ENCODE results near the gene INHBA. TPM values are rescaled to one million over a fixed set of nuclear protein-coding genes. Genes with fewer than 3 reads are reported as not detected.
A peak's percentile ranks its signal among the peaks of the same experiment; 100 is the strongest.

The INHBA gene
- total RNA-seq, 1 experiment from 2014 or later, result 0.56 TPM

GRCh38 chr7:41655426-41655825 lies 47.5 kb downstream of the INHBA start:
- no peak for DNase-seq
- Histone ChIP-seq H3K9me3 (no peaks in the 10 kb centered on the region), H3K27me3 (no peaks in the 10 kb centered on the region), H3K36me3 (no peaks in the 10 kb centered on the region), H3K4me3 (no peak overlapping the region)

DNA sequence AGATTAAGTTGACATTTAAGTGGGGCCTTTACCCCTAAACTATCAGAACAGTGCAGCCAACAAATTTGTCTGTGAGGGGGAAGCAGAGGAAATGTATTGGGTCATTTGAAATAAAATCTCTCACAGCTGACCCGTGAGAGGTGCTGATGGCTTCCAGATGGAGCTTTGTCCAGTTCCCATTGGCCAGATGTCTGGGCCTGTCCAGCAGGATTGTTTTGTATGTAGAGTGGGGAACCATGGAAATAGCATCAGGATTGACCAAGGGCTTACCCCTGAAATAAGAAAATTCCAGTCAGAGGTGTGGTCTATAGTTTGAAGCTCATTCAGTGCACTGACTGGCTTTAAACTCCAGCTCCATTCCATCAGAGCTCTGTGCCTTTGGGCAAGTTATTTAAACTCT lies 50.6 kb downstream of the INHBA start:
- Histone ChIP-seq H3K27me3 (no peaks in the 10 kb centered on the region), H3K9me3 (no peaks in the 10 kb centered on the region), H3K36me3 (no peaks in the 10 kb centered on the region), H3K4me3 (no peak overlapping the region)
- DNase-seq, result no peak

DNA sequence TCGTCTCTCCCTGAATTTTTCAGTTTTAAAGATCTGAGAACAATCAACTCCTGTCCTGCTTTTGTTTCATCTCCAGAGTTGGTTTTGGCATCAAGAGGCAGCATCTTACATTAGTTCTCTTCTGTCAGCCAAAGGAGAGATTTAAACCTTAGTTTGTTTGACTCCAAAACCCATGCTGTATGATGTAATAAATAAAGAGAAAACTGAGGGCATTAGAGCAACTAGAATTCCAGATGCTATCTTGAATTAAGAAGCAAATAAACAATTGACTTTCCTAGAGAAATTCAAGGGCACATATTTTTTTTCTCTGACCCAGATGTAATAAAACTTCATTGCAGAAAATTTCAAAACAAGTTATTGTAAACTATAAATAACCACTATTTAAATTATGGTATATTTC lies 54.4 kb downstream of the INHBA start:
- Histone ChIP-seq H3K9me3 (no peaks in the 10 kb centered on the region), H3K4me3 (no peak overlapping the region), H3K27me3 (no peaks in the 10 kb centered on the region), H3K36me3 (no peaks in the 10 kb centered on the region)
- no peak for DNase-seq

DNA sequence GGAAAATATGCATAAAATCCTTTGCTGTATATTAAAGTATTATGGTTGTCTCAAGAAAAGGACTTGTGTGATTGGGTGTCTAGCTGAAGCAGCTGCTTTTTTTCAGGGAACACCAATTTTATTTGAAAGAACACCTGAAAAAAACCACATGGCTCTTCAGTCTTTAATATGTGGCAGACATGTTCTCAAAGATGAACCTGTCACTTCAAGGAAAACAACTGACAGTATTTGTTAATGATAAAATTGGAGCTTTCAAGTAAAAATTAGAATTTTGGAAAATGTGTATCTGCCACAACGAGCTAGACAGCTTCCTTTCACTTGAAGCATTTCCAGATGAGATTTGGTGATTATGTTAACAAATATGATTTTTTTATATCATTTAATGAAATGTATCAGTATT lies 59.3 kb downstream of the INHBA start:
- Histone ChIP-seq H3K9me3 (no peaks in the 10 kb centered on the region), H3K36me3 (no peaks in the 10 kb centered on the region), H3K4me3 (no peak overlapping the region), H3K27me3 (no peaks in the 10 kb centered on the region)
- DNase-seq, result no peak

DNA sequence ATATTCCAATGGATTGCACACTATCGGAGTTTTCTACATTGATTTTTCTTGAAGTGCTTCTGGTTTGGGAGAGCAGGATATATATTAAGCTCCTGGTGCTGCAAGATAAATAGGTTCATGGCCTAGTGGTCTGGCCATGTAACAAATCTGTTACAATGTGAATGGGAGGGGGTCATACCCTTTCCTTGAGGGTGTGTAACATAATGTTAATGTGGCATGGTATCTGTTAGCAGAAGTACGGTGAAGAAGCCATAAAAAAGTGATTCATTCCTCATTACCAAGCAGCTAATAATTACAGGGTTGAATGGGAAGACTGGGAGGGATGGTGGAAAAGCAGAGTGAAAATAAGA lies 61.2 kb downstream of the INHBA start:
- no peaks in the 10 kb centered on the region for H3K36me3 ChIP-seq
- H3K27me3 ChIP-seq, result no peaks in the 10 kb centered on the region
- no peak for DNase-seq
- no peaks in the 10 kb centered on the region for H3K9me3 ChIP-seq
- no peak overlapping the region for H3K4me3 ChIP-seq

DNA sequence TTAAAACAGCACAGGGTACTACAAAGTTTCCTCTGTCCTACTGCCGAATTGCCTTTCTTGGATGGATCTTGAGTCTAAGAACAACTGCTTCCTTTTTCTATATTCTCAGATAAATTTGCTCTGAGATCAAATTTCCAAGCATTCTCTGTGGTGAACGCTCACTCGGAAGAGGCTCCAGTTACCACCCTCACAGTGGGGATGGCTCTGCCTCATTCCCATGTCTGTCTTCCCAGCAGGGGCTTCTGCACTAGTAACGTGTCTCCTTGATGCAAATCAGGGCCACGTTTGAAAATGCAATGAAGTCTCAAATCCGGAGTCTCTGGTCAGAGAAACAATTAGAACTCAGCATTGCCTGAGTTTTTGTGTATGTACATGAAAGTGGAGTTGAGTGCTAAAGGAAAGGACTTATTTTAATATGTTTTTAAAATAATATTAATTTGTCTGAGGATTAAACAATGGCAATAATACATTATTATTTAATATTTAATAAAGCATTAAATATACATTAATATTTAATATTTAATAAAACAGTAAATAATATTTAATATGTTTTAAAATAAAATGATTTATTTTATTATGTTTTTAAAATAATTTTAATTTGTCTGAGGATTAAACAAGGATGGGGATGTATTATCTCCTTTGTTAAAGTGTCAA lies 61.8 kb downstream of the INHBA start:
- Histone ChIP-seq H3K4me3 (no peak overlapping the region), H3K27me3 (no peaks in the 10 kb centered on the region), H3K36me3 (no peaks in the 10 kb centered on the region), H3K9me3 (no peaks in the 10 kb centered on the region)
- no peak for DNase-seq

- peak; percentile 31 for DNase-seq
- Histone ChIP-seq H3K4me3 (no peak overlapping the region), H3K36me3 (no peaks in the 10 kb centered on the region), H3K27me3 (no peaks in the 10 kb centered on the region), H3K9me3 (no peaks in the 10 kb centered on the region)
Measured at GRCh38 chr7:41640487-41640886, 62.4 kb downstream of the INHBA start.

GRCh38 chr7:41637049-41637448 lies 65.8 kb downstream of the INHBA start:
- DNase-seq, result no peak
- Histone ChIP-seq H3K9me3 (no peaks in the 10 kb centered on the region), H3K36me3 (no peaks in the 10 kb centered on the region), H3K4me3 (no peak overlapping the region), H3K27me3 (no peaks in the 10 kb centered on the region)
